ENCODE results near the gene ME3.

The ME3 gene

GRCh38 chr11:86459682-86460460 is 212.5 kb downstream of the ME3 start:
- no peak for DNase-seq (ENCODE audit: low read depth)
- no peak overlapping the region for H3K4me3 ChIP-seq (ENCODE audit: low read depth, low read length)
- TF ChIP-seq, protein P1, sequence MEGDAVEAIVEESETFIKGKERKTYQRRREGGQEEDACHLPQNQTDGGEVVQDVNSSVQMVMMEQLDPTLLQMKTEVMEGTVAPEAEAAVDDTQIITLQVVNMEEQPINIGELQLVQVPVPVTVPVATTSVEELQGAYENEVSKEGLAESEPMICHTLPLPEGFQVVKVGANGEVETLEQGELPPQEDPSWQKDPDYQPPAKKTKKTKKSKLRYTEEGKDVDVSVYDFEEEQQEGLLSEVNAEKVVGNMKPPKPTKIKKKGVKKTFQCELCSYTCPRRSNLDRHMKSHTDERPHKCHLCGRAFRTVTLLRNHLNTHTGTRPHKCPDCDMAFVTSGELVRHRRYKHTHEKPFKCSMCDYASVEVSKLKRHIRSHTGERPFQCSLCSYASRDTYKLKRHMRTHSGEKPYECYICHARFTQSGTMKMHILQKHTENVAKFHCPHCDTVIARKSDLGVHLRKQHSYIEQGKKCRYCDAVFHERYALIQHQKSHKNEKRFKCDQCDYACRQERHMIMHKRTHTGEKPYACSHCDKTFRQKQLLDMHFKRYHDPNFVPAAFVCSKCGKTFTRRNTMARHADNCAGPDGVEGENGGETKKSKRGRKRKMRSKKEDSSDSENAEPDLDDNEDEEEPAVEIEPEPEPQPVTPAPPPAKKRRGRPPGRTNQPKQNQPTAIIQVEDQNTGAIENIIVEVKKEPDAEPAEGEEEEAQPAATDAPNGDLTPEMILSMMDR (IDR thresholded peaks at IDR 0.05; ENCODE audit: insufficient read depth, low read depth, low read length, missing control alignments) = no peak

DNA sequence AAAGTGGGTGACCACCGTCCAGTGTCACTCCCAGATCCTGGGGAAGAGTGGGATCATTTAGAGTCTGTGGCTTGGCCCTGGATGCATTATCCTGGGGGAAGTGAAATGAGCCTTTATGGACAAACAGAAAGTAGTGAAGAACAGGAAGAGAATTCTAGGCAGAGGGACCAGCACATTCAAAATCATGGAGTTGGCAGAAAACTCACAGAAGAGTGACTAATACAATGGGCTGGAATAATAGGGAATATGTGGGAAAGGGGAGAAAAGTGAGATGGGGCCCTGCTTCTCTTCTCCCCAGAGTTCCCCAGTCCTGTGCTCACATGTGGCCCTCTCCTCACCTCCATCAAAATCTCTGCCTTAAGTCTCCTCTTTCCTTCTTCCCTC is 213.4 kb downstream of the ME3 start:
- TF ChIP-seq, protein P1 (IDR thresholded peaks at IDR 0.05; ENCODE audit: insufficient read depth, low read depth, low read length, missing control alignments) = no peak
- DNase-seq (ENCODE audit: low read depth) = no peak
- no peak overlapping the region for H3K4me3 ChIP-seq (ENCODE audit: low read depth, low read length)

- H3K4me3 ChIP-seq (ENCODE audit: low read depth, low read length) = no peak overlapping the region
- DNase-seq (ENCODE audit: low read depth) = no peak
- TF ChIP-seq, protein P1 (IDR thresholded peaks at IDR 0.05; ENCODE audit: insufficient read depth, low read depth, low read length, missing control alignments) = no peak
These were observed 214.0 kb downstream of the ME3 start for GRCh38 chr11:86458294-86459001.

DNA sequence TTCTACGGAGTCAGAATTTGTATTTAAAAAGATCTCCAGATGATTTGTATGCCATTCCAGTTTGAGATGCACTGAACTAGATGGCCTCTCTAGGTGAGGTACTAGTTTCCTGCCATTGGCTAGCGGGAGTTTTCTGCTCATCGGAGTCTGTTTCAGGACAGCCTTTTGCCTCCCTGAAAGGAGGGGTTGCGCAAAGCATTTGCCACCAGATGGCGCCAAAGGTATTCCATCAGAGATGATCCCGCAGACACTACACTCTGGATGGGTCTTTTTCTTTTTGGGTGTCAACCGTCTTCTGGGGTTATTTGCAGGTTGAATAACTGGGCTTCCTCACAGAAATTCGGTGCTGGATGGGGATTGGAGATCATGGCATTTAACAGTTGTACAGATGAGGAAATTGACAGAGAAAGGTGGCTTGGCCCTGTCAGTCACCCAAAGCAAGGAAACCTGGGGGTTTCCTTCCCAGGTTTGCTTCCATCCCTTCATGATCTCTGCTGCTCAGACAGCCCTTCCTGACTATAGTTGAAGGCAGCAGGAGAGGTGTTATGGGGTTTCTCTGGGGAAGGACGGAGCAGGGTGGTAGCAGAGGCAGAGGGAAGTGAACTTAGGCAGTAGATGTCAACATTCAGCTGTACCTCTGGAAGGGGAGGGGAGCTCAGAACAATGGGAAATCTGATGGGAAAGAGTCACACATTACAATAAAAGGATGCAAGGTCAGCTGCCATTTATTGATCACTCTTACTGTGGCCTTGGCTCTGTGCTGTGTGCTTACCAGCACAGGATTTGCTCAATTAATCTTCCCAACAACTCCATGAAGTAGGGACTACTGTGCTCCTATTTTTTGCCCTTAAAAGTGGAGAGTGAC is 216.1 kb downstream of the ME3 start:
- no peak overlapping the region for H3K4me3 ChIP-seq (ENCODE audit: low read depth, low read length)
- peak; percentile 81 for DNase-seq (ENCODE audit: low read depth)
- TF ChIP-seq, protein P1 (IDR thresholded peaks at IDR 0.05; ENCODE audit: insufficient read depth, low read depth, low read length, missing control alignments) = peak; percentile 85

- no peak overlapping the region for H3K4me3 ChIP-seq (ENCODE audit: low read depth, low read length)
- no peak for DNase-seq (ENCODE audit: low read depth)
- TF ChIP-seq, protein P1 (IDR thresholded peaks at IDR 0.05; ENCODE audit: insufficient read depth, low read depth, low read length, missing control alignments) = no peak
These were observed 219.0 kb downstream of the ME3 start for GRCh38 chr11:86453290-86454030.

GRCh38 chr11:86449993-86450629 is 222.3 kb downstream of the ME3 start:
- no peak overlapping the region for H3K4me3 ChIP-seq (ENCODE audit: low read depth, low read length)
- no peak for DNase-seq (ENCODE audit: low read depth)
- TF ChIP-seq, protein P1 (IDR thresholded peaks at IDR 0.05; ENCODE audit: insufficient read depth, low read depth, low read length, missing control alignments) = no peak

Measured in GM12865 (cell line).